ENCODE results near the gene TPRG1.

GRCh38 chr3:189186101-189186500, 14.3 kb downstream of the TPRG1 start:
- TF ChIP-seq CTCF (IDR thresholded peaks at IDR 0.05) (no peak), POLR2A (IDR thresholded peaks at IDR 0.05) (no peak)

Measured in right lobe of liver (tissue), 4 donors.